ENCODE results near the gene TMEM131L. TPM values are rescaled to one million over a fixed set of nuclear protein-coding genes. Genes with fewer than 3 reads are reported as not detected.
A peak's percentile ranks its signal among the peaks of the same experiment; 100 is the strongest.

The TMEM131L gene
- polyA plus RNA-seq, 3 donors = 11.2 to 58.3 (median 26.0) TPM

GRCh38 chr4:153591441-153591840, 125.3 kb downstream of the TMEM131L start:
- Mint-ChIP-seq H3K36me3 (peaks cover 88 to 91% of the 10 kb centered on the region in 2 donors), H3K27ac (no peak overlapping the region), H3K9me3 (no peaks in the 10 kb centered on the region), H3K4me1 (no peaks in the 10 kb centered on the region), H3K4me3 (no peak overlapping the region), H3K27me3 (ENCODE audit: low read depth in 3 of 3) (no peaks in the 10 kb centered on the region)
- peaks cover 77% of the 10 kb centered on the region for H4K20me1 ChIP-seq (ENCODE audit: insufficient read depth, low read length)
- no peak overlapping the region for H3K27ac ChIP-seq (ENCODE audit: low read depth in 1 of 2, low read length in 2 of 2)
- H3K4me3 ChIP-seq (replicated peaks in 1 of 3; ENCODE audit: low read depth in 2 of 3, low read length in 3 of 3) = no peak overlapping the region
- no peak overlapping the region for H3K9ac ChIP-seq (ENCODE audit: insufficient read depth, low read length, poor library complexity, severe bottlenecking)
- intact Hi-C loops (cut with micrococcal nuclease) = no loop called here
- no CpG with 5 or more reads among the region's 8 CpGs for WGBS (ENCODE audit: insufficient coverage)
- no peaks in the 10 kb centered on the region for H3K79me2 ChIP-seq (ENCODE audit: insufficient read depth, low read length)
- H3K4me1 ChIP-seq (ENCODE audit: control insufficient read depth in 1 of 2, insufficient read depth in 2 of 2, low read length in 2 of 2) = no peaks in the 10 kb centered on the region
- no peaks in the 10 kb centered on the region for H3K27me3 ChIP-seq (ENCODE audit: control insufficient read depth in 2 of 2, insufficient read depth in 2 of 2, low read length in 2 of 2)
- no peak overlapping the region for H3K4me2 ChIP-seq (replicated peaks; ENCODE audit: extremely low read depth, low read length, poor library complexity, severe bottlenecking)
- H3K9me3 ChIP-seq (replicated peaks in 1 of 2; ENCODE audit: control insufficient read depth in 1 of 2, insufficient read depth in 1 of 2, low read length in 2 of 2) = no peaks in the 10 kb centered on the region
- H2AFZ ChIP-seq (ENCODE audit: insufficient read depth, low read depth, low read length, poor library complexity, severe bottlenecking) = no peak overlapping the region
- DNase-seq = no peak
- H3K36me3 ChIP-seq (replicated peaks in 1 of 2; ENCODE audit: control insufficient read depth in 1 of 2, insufficient read depth in 2 of 2, low read length in 2 of 2) = peaks cover 97 to 100% of the 10 kb centered on the region in 2 donors
- no peak for TF ChIP-seq CTCF (IDR thresholded peaks at IDR 0.05)

- no peaks in the 10 kb centered on the region for H3K9me3 ChIP-seq (replicated peaks in 1 of 2; ENCODE audit: control insufficient read depth in 1 of 2, insufficient read depth in 1 of 2, low read length in 2 of 2)
- H3K36me3 Mint-ChIP-seq = peaks cover 87 to 92% of the 10 kb centered on the region in 2 donors
- no peak overlapping the region for H2AFZ ChIP-seq (ENCODE audit: insufficient read depth, low read depth, low read length, poor library complexity, severe bottlenecking)
- H3K9ac ChIP-seq (ENCODE audit: insufficient read depth, low read length, poor library complexity, severe bottlenecking) = no peak overlapping the region
- intact Hi-C loops (cut with micrococcal nuclease) = no loop called here
- H3K4me2 ChIP-seq (replicated peaks; ENCODE audit: extremely low read depth, low read length, poor library complexity, severe bottlenecking) = no peak overlapping the region
- peak overlapping the region in 1 of 7 donors; percentile 23 for H3K27ac Mint-ChIP-seq
- H3K4me1 Mint-ChIP-seq = no peaks in the 10 kb centered on the region
- 80% methylated on average over 1 of the region's 2 CpGs for WGBS (ENCODE audit: insufficient coverage)
- DNase-seq = no peak
- H3K4me3 Mint-ChIP-seq = no peak overlapping the region
- TF ChIP-seq CTCF (IDR thresholded peaks at IDR 0.05) = no peak
- H3K4me1 ChIP-seq (ENCODE audit: control insufficient read depth in 1 of 2, insufficient read depth in 2 of 2, low read length in 2 of 2) = no peaks in the 10 kb centered on the region
- H3K27ac ChIP-seq (ENCODE audit: low read depth in 1 of 2, low read length in 2 of 2) = no peak overlapping the region
- no peaks in the 10 kb centered on the region for H3K27me3 Mint-ChIP-seq (ENCODE audit: low read depth in 3 of 3)
- H3K27me3 ChIP-seq (ENCODE audit: control insufficient read depth in 2 of 2, insufficient read depth in 2 of 2, low read length in 2 of 2) = no peaks in the 10 kb centered on the region
- H3K4me3 ChIP-seq (replicated peaks in 1 of 3; ENCODE audit: low read depth in 2 of 3, low read length in 3 of 3) = no peak overlapping the region
- peaks cover 73% of the 10 kb centered on the region for H4K20me1 ChIP-seq (ENCODE audit: insufficient read depth, low read length)
- no peaks in the 10 kb centered on the region for H3K9me3 Mint-ChIP-seq
- peaks cover 97 to 100% of the 10 kb centered on the region in 2 donors for H3K36me3 ChIP-seq (replicated peaks in 1 of 2; ENCODE audit: control insufficient read depth in 1 of 2, insufficient read depth in 2 of 2, low read length in 2 of 2)
- no peaks in the 10 kb centered on the region for H3K79me2 ChIP-seq (ENCODE audit: insufficient read depth, low read length)
Observed at GRCh38 chr4:153592064-153592463, 125.9 kb downstream of the TMEM131L start.

Data from CD14-positive monocyte (primary cell).